SJCRH30 (cell line): ENCODE results near the gene RTL10. TPM values are rescaled to one million over a fixed set of nuclear protein-coding genes. Genes with fewer than 3 reads are reported as not detected.

Experiments used
- DNase-seq, 2 experiments: peaks; one replicate each; pipeline ENCODE4 v3.0.0-alpha.2; 2015 to 2020
- H3K27ac ChIP-seq: fragments of 250-450 bp; sonication (Bioruptor Pico); 2 replicates; pipeline ENCODE4 v1.5.1; 2020; ENCODE audit warnings: mild to moderate bottlenecking, moderate library complexity
- H3K27me3 ChIP-seq: fragments of 250-450 bp; sonication (Bioruptor Pico); 2 replicates; pipeline ENCODE4 v1.5.1; 2020; ENCODE audit warnings: mild to moderate bottlenecking, moderate library complexity
- H3K36me3 ChIP-seq: fragments of 250-450 bp; sonication (Bioruptor Pico); 2 replicates; pipeline ENCODE4 v1.5.1; 2020; ENCODE audit warnings: mild to moderate bottlenecking, moderate library complexity
- H3K4me1 ChIP-seq: fragments of 250-450 bp; sonication (Bioruptor Pico); 2 replicates; pipeline ENCODE4 v1.5.1; 2020; ENCODE audit warnings: mild to moderate bottlenecking, moderate library complexity
- H3K4me3 ChIP-seq: fragments of 250-450 bp; sonication (Bioruptor Pico); 2 replicates; pipeline ENCODE4 v1.5.1; 2020; ENCODE audit warnings: mild to moderate bottlenecking, moderate library complexity
- H3K9me3 ChIP-seq: fragments of 250-450 bp; sonication (Bioruptor Pico); replicated peaks from 2 replicates; pipeline ENCODE4 v1.5.1; 2020; ENCODE audit warnings: mild to moderate bottlenecking, moderate library complexity
- total RNA-seq: library from RNA; depleted of rRNA; stranded (reverse); fragments of >200 nt; shearing (Covaris generic); gene quantifications from 2 replicates; pipeline ENCODE4 v1.2.3, GENCODE V29; 2014

Gene RTL10
- total RNA-seq, 1 experiment from 2014 or later = 19.1 TPM

DNA sequence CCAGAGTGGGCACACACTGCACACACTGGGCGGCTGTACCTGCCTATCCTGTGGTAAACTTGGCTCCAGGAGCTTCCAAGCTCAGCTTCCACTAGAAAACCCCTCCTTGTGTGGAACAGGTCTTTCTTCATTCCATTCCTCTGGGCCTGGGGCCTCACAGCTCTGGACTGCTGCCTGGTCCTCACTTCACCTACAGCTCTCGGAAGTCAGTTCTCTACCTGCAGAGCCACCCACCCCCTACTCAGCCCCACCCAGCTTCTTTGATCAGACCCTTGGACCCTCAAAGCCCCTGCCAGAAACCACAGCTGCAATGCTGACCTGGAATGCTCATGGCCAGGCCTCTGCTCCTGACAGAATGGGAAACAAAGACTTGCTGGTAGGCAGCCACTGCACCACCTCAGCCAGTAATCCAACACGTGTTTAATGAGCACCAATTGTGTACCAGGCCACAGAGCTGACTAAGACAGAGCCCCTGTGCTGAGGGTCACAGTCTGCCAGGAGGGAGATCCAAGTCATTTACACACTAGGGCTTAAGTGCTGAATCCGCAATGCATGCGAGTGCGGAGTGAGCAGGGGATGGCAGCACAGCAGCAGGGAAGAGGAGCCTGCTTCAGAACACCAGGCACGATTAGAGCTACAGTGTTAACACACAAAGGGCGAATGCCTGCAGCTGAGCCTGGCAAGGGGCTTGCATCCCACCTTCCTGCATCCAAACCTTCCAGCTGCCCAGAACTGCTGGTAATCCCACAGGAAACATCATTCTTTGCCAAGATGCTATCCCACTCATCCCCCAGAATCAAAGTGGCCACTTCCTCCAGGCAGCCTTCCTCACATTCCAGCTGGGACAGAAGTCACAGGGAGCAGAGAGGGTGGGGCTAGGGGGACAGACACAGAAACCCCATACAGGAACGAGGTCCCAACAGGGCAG lies 4.6 kb downstream of the RTL10 start:
- Histone ChIP-seq H3K4me3 (no peak overlapping the region), H3K9me3 (no peaks in the 10 kb centered on the region), H3K27ac (no peak overlapping the region), H3K27me3 (no peaks in the 10 kb centered on the region), H3K36me3 (peaks cover 38% of the 10 kb centered on the region), H3K4me1 (peaks cover 3% of the 10 kb centered on the region; the same call in 1 of the 2 replicates)
- DNase-seq = no peak

DNA sequence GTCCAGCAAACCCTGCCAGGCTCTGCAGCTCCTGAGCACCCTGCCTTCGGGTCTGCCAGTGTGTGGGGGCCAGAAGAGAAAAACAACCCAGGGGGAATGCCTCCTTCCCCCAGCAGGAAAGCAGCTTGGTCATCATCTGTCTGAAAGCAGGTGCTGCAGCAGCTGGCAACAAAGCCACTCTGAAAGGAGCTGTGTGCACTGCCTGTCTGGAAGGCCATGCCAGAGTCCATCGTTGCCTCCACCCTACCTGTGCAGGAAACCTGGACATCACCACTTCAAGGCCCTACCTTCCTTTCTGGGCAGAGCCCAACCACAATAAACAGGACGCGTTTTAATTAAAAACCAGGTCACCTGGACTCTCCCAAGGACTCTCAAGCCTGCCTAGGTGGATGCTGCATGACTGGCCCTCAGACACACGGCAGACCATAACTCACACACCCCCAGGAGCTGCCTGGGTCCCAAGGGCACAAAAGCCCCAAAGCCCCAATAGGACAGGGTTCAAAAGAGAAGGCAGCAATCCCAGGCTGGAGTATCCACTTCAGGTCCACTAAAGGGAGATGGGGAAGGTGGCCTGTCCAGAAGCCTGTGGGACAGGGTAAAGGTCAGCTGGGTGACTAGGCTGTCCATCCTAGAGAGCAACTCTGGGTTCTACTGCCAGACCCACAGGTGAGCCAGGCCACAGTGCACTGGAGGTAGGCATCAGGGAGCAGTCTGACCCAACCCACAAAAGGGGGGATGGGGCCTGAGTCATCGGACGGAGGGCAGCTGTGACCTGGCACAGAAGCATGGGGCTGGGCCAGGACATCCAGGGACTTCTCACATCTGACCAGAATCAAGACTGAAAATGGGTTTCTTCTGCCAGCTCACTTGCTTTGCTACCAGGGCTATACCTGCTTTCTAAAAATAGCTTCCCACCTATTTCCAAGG lies 6.1 kb downstream of the RTL10 start:
- Histone ChIP-seq H3K9me3 (no peaks in the 10 kb centered on the region), H3K27ac (no peak overlapping the region), H3K36me3 (peaks cover 38% of the 10 kb centered on the region), H3K4me3 (no peak overlapping the region), H3K4me1 (peaks cover 3% of the 10 kb centered on the region; the same call in 1 of the 2 replicates), H3K27me3 (no peaks in the 10 kb centered on the region)
- DNase-seq = peak in 1 of 2 experiments; percentile 6

DNA sequence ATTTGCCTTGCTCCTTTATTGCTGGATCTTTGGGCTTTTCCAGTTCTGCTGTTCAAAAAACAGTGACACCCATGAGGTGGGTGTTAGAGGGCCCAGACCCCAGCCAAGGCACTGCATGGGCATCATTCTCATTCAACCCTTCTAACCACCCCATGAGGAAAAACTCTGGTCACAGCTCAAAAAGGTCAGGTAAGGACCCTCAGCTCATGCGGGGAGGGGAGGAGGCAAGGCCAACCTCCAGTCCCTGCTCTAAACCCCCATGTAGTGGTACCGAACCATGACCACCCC lies 7.4 kb downstream of the RTL10 start:
- Histone ChIP-seq H3K4me3 (no peak overlapping the region), H3K36me3 (peaks cover 38% of the 10 kb centered on the region), H3K27ac (no peak overlapping the region), H3K4me1 (peaks cover under 1% of the 10 kb centered on the region; the same call in 1 of the 2 replicates), H3K27me3 (no peaks in the 10 kb centered on the region), H3K9me3 (no peaks in the 10 kb centered on the region)
- DNase-seq = no peak

DNA sequence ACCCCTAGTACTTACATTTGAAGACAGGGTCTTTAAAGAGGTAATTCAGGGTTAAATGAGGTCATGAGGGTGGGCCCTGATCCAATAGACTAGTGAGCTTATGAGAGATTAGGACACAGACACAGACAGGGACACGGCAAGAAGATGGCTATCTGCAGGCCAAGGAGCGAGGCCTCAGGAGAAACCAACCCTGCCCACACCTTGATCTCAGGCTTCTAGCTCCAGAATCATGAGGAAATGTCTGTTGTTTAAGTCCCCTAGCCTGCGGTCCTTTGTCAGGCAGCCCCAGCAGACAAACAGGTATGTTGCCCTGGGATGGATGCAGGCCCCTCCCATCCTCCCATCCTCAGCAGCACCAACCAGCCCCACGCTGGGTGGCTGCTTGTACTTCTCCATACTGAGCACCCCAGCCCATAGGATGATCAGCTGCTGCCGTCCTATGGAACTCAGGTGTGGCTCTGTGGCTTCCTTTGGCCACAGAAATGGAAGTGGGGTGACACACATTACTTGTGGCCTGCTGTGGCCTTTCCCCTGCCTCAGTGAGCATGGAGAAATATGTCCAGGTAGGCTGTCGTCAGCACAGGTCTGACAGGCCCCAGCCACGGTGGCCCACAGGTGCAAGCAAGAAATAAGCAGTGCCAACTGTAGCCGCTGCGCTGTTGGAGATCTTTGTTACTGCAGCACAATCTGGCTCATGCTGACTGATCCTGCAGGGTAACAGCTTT lies 7.9 kb downstream of the RTL10 start:
- H3K27me3 ChIP-seq = no peaks in the 10 kb centered on the region
- no peaks in the 10 kb centered on the region for H3K9me3 ChIP-seq
- no peak overlapping the region for H3K27ac ChIP-seq
- H3K4me3 ChIP-seq = no peak overlapping the region
- H3K36me3 ChIP-seq = peaks cover 36% of the 10 kb centered on the region
- DNase-seq = no peak
- H3K4me1 ChIP-seq = no peaks in the 10 kb centered on the region

DNA sequence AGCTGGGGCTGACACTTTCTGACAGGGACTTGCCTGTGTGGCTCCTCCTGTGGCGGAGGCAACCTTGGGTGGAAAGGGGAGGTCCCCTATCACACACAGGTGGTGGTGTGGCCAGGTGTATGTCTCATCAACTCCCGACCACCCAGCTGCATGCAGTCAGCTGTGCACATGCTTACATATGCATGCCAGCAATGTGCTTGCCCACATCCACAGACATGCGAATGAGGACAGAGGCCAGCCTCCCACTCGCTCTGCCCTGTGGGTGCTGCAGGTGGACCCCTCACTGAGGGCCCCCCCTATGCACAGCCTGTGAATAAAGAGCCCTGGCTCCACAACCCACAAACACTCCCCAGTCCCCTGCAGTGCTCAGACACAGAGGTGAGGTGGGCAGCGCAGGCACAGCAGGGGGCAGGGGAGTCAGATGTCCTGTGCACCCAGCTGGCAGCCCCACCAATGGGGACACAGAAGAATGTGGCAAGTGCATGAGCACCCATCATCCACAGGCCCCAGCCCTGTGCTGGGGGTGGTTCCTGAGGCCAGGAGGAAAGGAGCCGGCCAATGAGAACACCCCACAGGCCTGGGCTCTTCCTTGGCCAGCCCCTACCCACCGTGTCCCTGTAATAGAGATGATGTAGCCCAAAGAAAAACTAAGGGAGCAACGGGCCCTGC lies 9.5 kb downstream of the RTL10 start:
- no peaks in the 10 kb centered on the region for H3K27me3 ChIP-seq
- H3K36me3 ChIP-seq = peaks cover 21% of the 10 kb centered on the region
- H3K4me1 ChIP-seq = no peaks in the 10 kb centered on the region
- no peak overlapping the region for H3K27ac ChIP-seq
- no peaks in the 10 kb centered on the region for H3K9me3 ChIP-seq
- no peak for DNase-seq
- no peak overlapping the region for H3K4me3 ChIP-seq

GRCh38 chr22:19844377-19845053 lies 10.2 kb downstream of the RTL10 start:
- Histone ChIP-seq H3K27me3 (no peaks in the 10 kb centered on the region), H3K27ac (no peak overlapping the region)
- no peak for DNase-seq

GRCh38 chr22:19843857-19844376 lies 10.8 kb downstream of the RTL10 start:
- Histone ChIP-seq H3K27ac (no peak overlapping the region), H3K4me1 (no peaks in the 10 kb centered on the region), H3K4me3 (no peak overlapping the region), H3K27me3 (no peaks in the 10 kb centered on the region), H3K36me3 (peaks cover 13% of the 10 kb centered on the region), H3K9me3 (no peaks in the 10 kb centered on the region)
- DNase-seq = no peak

More at GRCh38 chr22:19844377-19845053, 10.2 kb downstream of the RTL10 start:
- Histone ChIP-seq H3K36me3 (peaks cover 18% of the 10 kb centered on the region), H3K4me1 (no peaks in the 10 kb centered on the region), H3K4me3 (no peak overlapping the region), H3K9me3 (no peaks in the 10 kb centered on the region)

GRCh38 chr22:19843107-19843856 lies 11.4 kb downstream of the RTL10 start:
- no peak for DNase-seq
- H3K4me1 ChIP-seq = no peaks in the 10 kb centered on the region
- H3K27ac ChIP-seq = no peak overlapping the region
- H3K36me3 ChIP-seq = peaks cover 8% of the 10 kb centered on the region
- no peak overlapping the region for H3K4me3 ChIP-seq
- no peaks in the 10 kb centered on the region for H3K9me3 ChIP-seq
- H3K27me3 ChIP-seq = no peaks in the 10 kb centered on the region

GRCh38 chr22:19842393-19843106 lies 12.1 kb downstream of the RTL10 start:
- no peak overlapping the region for H3K27ac ChIP-seq
- 0 out of 2 replicates have a peak, but pooled peaks cover 3% of the 10 kb centered on the region for H3K36me3 ChIP-seq
- H3K9me3 ChIP-seq = no peaks in the 10 kb centered on the region
- H3K4me1 ChIP-seq = no peaks in the 10 kb centered on the region
- DNase-seq = peak in 1 of 2 experiments; percentile 2
- H3K27me3 ChIP-seq = no peaks in the 10 kb centered on the region
- H3K4me3 ChIP-seq = no peak overlapping the region

- Histone ChIP-seq H3K9me3 (no peaks in the 10 kb centered on the region), H3K27ac (no peak overlapping the region), H3K27me3 (no peaks in the 10 kb centered on the region), H3K4me3 (no peak overlapping the region), H3K4me1 (no peaks in the 10 kb centered on the region), H3K36me3 (no peaks in the 10 kb centered on the region)
- no peak for DNase-seq
Observed at GRCh38 chr22:19841641-19842392, 12.9 kb downstream of the RTL10 start.

- no peak overlapping the region for H3K27ac ChIP-seq
- H3K36me3 ChIP-seq = no peaks in the 10 kb centered on the region
- DNase-seq = no peak
- no peaks in the 10 kb centered on the region for H3K27me3 ChIP-seq
- no peak overlapping the region for H3K4me3 ChIP-seq
- H3K4me1 ChIP-seq = no peaks in the 10 kb centered on the region
- no peaks in the 10 kb centered on the region for H3K9me3 ChIP-seq
Observed at GRCh38 chr22:19840955-19841640, 13.6 kb downstream of the RTL10 start.
